ENCODE measurements around the gene ARHGAP9. TPM values are rescaled to one million over a fixed set of nuclear protein-coding genes. Genes with fewer than 3 reads are reported as not detected.
"Not testable (repeated sequence)": the region's sequence is repeated elsewhere in the genome, so short reads cannot be mapped to it uniquely, and the experiment has no call there.

ARHGAP9 gene
- total and polyA plus RNA-seq, 2 of the 8 experiments (the other 6 are each of a cell fraction or from before 2014, with no cell fraction given): 3.2 to 6.0 TPM

- H3K36me3 ChIP-seq (ENCODE audit: control insufficient read depth in 2 of 4, insufficient read depth in 4 of 4, low read length in 3 of 4): peaks cover 36 to 82% (median 59%) of the 10 kb centered on the region in 4 experiments
Observed at GRCh38 chr12:57495051-57495701, 15.5 kb upstream of the ARHGAP9 start.

More at GRCh38 chr12:57495051-57495701, 15.5 kb upstream of the ARHGAP9 start:
- H2AK5ac ChIP-seq (ENCODE audit: low read depth, low read length); H3K9me3 ChIP-seq (ENCODE audit: insufficient read depth in 2 of 2, low read depth in 1 of 2, low read length in 1 of 2); H2BK120ac ChIP-seq (replicated peaks; ENCODE audit: low read depth, low read length); H4K91ac ChIP-seq (replicated peaks; ENCODE audit: insufficient read length, low read length); H2BK15ac ChIP-seq (ENCODE audit: low read length); H2BK12ac ChIP-seq (ENCODE audit: low read depth, low read length); H2BK5ac ChIP-seq (ENCODE audit: low read depth, low read length); H3K79me1 ChIP-seq (ENCODE audit: low read depth, low read length); H3K23me2 ChIP-seq (ENCODE audit: low read depth, low read length); H3K4me3 ChIP-seq (ENCODE audit: extremely low read depth in 1 of 4, insufficient read depth in 2 of 4, low read depth in 3 of 4, low read length in 4 of 4); H3K4me2 ChIP-seq (ENCODE audit: insufficient read depth in 1 of 2, low read depth in 2 of 2, low read length in 2 of 2); H3K56ac ChIP-seq (replicated peaks; ENCODE audit: insufficient read length, low read depth, low read length); H3K23ac ChIP-seq (ENCODE audit: insufficient read length); H2BK20ac ChIP-seq (ENCODE audit: low read length); H3K9ac ChIP-seq (replicated peaks in 1 of 4; ENCODE audit: extremely low read depth in 1 of 4, low read depth in 3 of 4, low read length in 3 of 4); H3K27ac ChIP-seq (ENCODE audit: low read depth, low read length); POLR2A ChIA-PET (ENCODE audit: partially characterized antibody); FAIRE-seq; H2AFZ ChIP-seq (ENCODE audit: low read length); H3K18ac ChIP-seq (ENCODE audit: extremely low read depth, low read length); H3K4ac ChIP-seq (replicated peaks; ENCODE audit: insufficient read length, low read depth, low read length); H3K79me2 ChIP-seq (ENCODE audit: control insufficient read depth in 1 of 2, insufficient read depth in 2 of 2, low read length in 2 of 2); H4K8ac ChIP-seq (ENCODE audit: extremely low read depth, insufficient read depth, low read length); CTCF ChIA-PET (ENCODE audit: partially characterized antibody); DNase-seq (ENCODE audit: low read depth in 1 of 2, low spot score in 2 of 2); H3K14ac ChIP-seq (ENCODE audit: insufficient read length); H4K20me1 ChIP-seq (replicated peaks in 1 of 2; ENCODE audit: control insufficient read depth in 1 of 2, insufficient read depth in 2 of 2, low read length in 2 of 2); H3K27me3 ChIP-seq (replicated peaks in 1 of 4; ENCODE audit: control insufficient read depth in 3 of 4, extremely low read depth in 1 of 4, insufficient read depth in 3 of 4, low read length in 3 of 4); H4K5ac ChIP-seq (ENCODE audit: insufficient read length, low read depth, low read length); H3K4me1 ChIP-seq (replicated peaks in 1 of 4; ENCODE audit: control insufficient read depth in 3 of 4, insufficient read depth in 4 of 4, low read length in 3 of 4): not testable (repeated sequence)
- WGBS, 2 experiments (ENCODE audit: extremely low coverage in 1 of 2, insufficient coverage in 1 of 2, insufficient read length in 1 of 2, insufficient replicate concordance in 2 of 2, low coverage in 1 of 2, low lambda C conversion rate in 2 of 2, missing lambda C conversion rate in 1 of 2): 89% methylated on average over 7 of the region's 48 CpGs; no CpG with 5 or more reads in 1 of the 2 experiments

Measured in H1 (cell line).